Adipose tissue (tissue), 3 donors: ENCODE measurements around the gene LGR6. TPM values are rescaled to one million over a fixed set of nuclear protein-coding genes. Genes with fewer than 3 reads are reported as not detected.
"Not testable (repeated sequence)": the region's sequence is repeated elsewhere in the genome, so short reads cannot be mapped to it uniquely, and the experiment has no call there.

Experiments used
- H3K27ac ChIP-seq: one replicate; pipeline ENCODE4 v1.5.1; 2013; ENCODE audit warnings: low read depth, low read length
- WGBS, 3 donors: extraction: QIAGEN DNeasy Blood & Tissue Kit; methylation state at CpG; one replicate each; pipeline ENCODE4 v1.1.7; 2013; 5-methylcytosine and 5-hydroxymethylcytosine counted together
- polyA plus RNA-seq, 3 donors: library from polyadenylated mRNA; stranded (reverse); fragments of 200-250 nt; gene quantifications; one replicate each; pipeline ENCODE4 v1.2.3, GENCODE V29; 2013
- donor health status: healthy with polysubstance abuse.
- donor health status: Bipolar disorder and iron deficiency.
- donor health status: healthy.

LGR6 gene
- polyA plus RNA-seq, 3 donors, result 0.05 to 1.0 (median 0.28) TPM

DNA sequence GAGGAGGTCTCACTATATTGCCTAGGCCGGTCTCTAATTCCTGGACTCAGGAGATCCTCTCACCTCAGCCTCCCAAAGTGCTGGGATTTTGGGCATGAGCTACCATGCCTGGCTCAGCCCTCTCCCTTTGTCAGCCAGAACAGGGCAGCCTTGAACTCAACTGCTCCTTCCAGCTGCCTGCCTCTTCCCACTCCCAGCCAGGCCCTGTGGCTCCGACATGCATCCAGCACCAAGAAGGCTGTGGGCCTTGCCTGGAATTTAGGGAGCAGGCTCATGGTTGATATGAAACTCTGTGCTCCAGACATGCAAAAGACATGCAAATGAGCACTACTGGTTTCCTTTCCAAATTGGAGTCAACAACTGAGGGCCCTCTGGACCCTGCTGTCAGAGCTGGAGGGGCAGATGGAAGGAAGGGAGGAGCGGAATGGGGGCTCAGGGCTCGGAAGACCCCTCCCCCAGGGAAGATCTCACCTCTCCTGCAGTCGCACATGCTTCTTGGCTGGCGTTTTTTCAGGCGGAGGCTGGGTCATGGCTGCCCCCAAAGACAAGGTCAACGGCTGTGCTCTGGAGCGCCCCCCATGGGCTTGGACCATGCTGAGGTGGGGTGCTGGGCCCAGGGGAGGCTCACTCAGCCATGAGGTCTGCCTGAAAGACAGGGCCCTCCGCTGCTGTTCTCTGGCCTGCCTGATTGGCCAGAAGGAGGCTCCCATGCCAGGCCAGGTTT is 34.6 kb upstream of the LGR6 start:
- WGBS, 3 donors, result 68 to 90% (median 81%) methylated on average over 10 of the region's 10 CpGs
- H3K27ac ChIP-seq, result no peak overlapping the region

DNA sequence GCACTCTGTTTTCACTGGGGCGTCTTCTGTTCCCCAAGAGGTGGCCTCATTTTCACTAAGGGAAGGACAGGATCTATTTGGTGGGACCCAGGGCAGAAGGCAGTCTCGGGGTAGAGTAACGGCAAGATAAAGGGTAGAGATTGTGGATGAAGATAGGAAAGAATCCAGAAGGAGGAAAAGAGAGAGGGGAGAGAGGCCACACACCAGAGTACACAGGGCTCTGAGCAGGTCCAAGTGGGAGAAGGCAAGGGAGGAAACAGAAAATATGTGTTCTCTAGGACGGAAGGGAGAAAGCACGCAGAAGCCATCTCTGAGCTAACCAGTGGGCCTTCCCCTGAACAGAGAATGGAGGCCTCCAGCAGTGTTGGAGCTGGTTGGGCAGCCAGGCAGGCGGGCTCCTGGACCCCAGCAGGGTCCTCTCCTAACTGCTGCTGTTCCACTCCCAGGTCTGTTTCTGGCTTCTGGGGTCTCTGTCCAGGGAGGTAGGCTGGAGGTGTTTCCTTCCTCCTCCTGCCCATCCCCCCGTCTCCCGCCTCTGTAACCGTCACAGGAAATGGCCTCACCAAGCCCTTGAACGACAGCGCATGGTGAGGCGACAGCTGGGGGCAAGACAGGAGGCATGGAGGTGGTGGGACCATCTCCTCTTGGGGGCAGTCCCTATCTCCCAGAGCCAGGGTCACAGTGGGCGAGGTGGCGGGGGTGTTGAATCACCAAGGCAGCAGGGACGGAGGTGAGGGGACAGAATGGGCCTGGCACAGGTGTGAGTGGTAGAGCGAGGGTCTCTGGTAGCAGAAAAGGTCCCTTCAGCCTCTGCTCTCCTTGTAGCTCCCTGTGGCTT is 33.8 kb upstream of the LGR6 start:
- 47 to 83% (median 58%) methylated on average over 16 of the region's 16 CpGs for WGBS, 3 donors
- H3K27ac ChIP-seq, result no peak overlapping the region

DNA sequence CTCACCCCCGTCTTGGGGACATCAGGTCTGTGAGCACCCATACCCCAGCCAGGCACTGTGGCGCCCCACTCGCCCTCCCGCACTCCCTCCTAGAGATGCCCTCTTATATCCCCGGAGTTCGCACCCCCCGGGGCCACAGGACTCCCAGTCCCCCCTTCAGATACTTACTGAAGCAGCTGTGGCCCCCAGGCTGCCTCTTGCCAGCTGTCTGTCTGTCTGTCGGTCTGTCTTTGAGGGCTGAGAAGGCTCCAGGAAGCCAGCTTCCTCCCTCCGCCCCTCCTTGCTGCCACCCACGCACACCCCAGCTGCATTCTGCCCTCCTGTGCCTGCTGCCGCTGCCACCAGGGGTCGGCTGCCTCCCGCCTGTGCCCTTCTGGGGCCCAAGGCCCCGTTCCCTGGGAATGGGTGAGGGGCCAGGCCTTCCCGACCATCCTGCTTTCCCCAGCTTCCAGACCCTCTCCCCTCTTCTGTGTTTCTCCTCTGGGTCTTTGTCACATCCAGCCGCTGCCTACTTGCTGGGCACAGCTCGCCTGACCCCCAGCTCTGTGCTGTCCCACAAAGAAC is 33.1 kb upstream of the LGR6 start, which contains the start of gene PTPN7:
TSS of gene PTPN7 (minus strand) at position 226 of the 564 bp plus-strand sequence. CDS start 1,200 bp downstream, outside the sequence.
- H3K27ac ChIP-seq, result no peak within 1 kb of the TSS
- WGBS, 3 donors, result 42 to 78% (median 53%) methylated on average over 17 of the region's 17 CpGs

DNA sequence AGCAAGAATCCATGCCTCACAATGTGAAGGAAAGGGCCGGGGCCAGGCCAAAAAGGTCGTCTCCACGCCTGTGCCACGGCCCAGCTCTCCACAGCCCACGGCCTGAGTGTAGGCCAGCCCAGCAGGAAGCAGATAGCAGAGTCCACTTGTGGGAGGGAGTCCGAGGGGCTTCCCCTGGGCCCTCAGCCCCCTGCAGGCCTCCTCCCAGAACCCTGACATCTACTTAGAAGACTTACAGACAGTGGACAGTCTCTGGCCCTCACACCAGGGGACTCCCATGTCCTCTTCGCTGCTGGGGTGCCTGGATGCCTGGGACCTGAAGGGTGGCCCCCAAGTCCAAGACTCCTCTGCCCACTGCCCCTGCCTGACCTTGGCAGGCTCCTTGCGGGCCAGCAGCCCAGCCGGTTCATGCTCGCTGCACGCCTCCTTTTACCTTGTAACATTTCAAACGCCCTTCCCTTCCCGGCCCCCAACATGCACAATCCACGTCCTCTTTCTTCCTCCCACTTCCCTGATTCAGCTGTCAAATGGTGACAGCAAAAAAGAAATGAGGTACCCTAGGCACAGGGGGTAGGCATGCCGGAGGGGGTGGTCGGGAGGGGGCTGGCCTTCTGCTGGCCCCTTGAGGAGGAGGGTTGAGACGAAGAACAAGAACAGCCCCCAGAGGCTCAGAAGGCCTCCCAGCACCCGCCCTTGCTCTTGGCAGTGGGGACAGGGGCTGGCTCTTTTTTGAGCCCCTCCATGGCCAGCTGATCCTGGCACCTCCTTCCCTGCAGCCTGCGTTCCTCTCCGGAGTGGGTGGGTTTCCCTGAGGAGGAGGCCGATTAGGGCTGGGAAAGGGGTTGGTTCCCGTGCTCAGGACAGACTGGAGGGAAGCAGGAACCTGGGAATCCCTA is 32.2 kb upstream of the LGR6 start:
- no peak overlapping the region for H3K27ac ChIP-seq
- 45 to 69% (median 57%) methylated on average over 21 to 22 of the region's 22 CpGs for WGBS, 3 donors

DNA sequence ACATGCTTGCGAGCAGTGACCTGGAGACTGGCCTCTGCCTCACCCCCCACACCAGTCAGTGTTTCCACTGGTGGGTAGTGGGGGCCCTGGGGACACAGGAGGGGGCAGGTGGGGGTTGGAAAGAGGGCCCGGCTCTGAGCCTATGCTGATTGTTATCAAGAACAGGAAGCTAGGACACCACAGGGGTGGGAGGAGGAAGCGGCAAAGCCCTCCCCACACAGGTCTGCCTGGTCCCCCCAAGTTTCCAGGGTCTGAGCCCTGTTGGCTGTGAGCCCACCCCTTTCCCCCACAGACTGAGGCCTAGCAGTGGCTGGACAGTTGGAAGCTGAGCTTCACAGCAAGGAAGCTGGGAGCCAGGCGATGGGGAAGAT is 31.6 kb upstream of the LGR6 start:
- no peak overlapping the region for H3K27ac ChIP-seq
- 44 to 81% (median 53%) methylated on average over 4 of the region's 4 CpGs for WGBS, 3 donors

DNA sequence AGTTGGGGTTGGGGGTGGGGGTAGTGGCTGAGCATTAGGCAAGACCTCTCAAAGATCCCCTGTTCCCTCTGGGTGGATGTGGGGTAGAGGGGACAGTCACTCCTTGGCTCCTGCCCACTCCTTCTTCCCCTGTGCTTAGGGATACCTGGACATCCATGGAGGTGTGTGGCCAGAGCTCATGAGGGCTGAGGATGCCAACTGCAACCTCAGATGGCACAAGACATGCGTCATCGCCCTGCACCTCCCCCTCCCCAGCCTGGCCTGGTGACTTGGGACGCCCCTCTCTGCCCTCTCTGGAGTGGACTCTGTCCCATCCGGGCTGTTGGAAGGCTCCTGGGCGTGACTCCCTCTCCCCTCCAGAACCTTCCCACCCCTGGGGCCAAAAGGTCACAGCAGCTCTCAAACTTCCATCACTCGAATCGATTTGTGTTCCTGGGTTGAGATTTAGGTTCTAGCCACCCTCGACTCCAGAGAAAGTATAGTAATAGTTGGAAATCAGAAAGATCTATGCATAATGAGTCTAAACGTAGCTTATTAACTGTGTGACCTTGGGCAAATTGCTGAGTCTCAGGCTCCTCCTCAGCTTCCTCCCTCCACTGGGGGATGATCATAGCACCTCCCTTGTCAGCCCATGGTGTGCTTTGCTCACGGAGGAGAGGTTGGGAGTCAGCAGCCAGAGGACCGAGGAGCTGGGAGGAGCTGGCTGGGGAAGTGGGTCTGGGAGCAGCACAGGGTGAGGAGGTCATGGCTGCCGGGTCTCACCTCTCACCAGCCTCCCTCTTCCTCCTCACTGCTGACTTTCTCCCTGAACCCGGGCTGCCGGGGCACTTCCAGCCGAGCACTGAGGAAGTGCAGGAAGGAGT is 30.9 kb upstream of the LGR6 start:
- H3K27ac ChIP-seq, result no peak overlapping the region
- 34 to 43% (median 35%) methylated on average over 14 to 15 of the region's 15 CpGs for WGBS, 3 donors

DNA sequence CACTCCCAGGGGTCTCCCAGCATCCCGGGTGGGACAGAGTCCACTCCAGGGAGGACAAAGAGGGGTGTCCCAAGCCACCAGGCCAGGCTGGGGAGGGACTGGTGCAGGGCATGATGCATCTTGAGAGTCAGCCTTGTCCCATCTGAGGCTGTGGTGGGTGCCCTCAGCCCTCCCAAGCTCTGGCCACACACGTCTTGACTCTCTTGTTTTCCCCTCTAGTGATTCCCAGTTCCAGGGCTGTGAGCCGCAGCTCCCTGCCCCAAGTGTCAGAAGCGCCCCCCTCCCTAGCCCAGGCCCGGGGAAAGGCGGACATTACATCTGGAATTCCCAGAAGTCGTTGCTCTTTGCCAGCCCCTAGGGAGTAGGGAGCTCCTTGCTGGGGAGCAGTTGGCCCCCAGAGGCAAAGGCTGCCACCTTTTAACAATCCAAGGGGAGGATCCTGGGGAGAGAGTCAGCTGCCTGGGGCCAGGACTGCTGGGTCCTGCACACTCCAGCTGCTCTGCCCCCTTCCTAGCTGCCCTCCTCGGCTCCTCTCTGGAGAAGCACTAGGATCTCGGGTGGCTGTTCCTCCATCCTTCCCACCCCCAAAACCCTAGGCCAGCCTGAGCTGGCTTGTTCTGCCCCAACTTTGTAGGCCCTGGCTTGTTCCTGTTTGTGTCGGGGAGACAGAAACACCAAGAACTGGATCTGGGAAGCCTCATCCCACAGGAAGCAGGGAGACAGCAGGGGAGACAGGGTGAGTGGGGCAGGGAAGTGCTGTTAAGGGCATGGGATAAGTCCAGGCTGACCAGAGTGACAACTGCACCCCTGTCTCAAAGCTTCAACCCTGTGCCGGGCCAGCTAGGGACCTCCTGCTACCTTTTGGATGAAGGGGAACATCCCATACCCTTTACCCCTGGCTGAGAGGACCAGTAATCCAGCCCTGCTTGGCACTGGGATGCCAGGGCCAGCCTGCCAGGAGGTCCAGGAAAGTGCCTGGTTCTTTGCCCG is 30.0 kb upstream of the LGR6 start:
- no peak overlapping the region for H3K27ac ChIP-seq

DNA sequence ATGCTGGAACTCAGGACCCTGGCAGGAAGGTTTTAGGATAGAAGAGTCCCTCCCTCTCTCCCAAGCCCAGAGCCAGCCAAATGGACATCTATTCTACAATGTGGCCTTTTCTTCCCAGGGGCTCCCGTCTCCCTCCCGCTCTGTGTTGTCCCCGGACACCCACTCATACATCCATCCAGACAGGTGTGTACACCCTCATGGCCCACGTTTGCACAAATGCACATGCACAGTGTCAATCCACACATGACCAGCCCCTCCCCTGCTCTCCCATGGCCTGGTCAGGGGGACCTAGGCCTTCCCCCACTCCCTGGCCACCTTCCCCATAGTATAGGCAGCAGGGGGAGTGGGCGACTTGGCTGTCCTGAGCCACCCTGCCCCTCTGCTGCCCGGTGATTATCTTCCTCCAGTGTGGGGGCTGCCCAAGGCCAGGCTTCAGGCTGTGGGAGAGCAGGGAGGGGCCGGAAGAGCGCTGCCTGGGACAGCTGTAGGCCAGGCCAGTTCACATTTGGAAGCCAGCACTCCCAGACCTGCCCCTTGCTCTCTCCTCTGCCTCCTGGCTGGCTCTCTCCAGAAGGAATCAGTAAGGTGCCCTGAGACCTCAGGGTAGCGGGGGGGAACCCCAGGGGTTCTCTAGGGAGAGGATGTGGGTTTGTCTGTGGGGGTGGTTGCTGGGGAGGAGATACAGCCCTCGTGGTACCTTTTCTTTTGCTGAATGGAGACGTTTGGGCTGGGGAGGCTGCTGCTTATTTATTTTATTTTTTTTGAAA is 29.1 kb upstream of the LGR6 start:
- no peak overlapping the region for H3K27ac ChIP-seq
- 55 to 72% (median 56%) methylated on average over 11 of the region's 11 CpGs for whole genome bisulfite sequencing, 3 donors

More for the DNA sequence above, 30.0 kb upstream of the LGR6 start:
- 66 to 74% (median 69%) methylated on average over 12 of the region's 12 CpGs for WGBS, 3 donors

DNA sequence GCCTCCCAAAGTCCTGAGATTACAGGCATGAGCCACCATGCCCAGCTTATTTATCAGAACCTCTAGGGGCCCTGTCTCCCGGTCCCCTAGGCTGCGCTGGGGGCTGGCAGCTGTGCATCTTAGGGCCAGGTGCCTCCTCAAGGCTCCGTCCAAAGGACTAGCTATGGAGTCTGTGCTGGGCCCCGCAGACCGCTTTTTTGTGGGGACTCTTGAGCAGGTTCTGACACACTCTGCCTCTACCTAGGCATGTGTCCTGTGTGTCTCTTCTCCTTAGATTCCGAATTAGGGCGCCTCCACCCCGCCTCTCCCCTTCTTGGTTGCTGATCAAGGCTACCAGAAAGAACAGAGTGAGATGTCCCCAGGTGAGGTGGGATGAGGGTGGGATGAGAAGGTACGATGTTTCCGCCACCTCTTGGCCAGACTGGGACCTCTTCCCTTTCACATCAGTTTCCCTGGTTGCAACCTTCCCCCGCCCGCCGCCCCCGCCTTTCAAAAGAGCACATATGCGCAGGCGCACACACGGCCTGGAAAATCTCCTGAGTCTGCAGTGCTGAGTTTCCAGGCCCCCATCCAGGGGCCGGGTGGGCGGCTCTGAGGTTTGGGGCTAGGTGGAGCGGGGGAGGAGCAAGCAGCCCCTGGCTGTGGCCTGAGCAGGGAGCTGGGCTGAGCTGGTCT is 28.2 kb upstream of the LGR6 start:
- H3K27ac ChIP-seq, result no peak overlapping the region
- 73 to 86% (median 81%) methylated on average over 20 of the region's 20 CpGs for WGBS, 3 donors

DNA sequence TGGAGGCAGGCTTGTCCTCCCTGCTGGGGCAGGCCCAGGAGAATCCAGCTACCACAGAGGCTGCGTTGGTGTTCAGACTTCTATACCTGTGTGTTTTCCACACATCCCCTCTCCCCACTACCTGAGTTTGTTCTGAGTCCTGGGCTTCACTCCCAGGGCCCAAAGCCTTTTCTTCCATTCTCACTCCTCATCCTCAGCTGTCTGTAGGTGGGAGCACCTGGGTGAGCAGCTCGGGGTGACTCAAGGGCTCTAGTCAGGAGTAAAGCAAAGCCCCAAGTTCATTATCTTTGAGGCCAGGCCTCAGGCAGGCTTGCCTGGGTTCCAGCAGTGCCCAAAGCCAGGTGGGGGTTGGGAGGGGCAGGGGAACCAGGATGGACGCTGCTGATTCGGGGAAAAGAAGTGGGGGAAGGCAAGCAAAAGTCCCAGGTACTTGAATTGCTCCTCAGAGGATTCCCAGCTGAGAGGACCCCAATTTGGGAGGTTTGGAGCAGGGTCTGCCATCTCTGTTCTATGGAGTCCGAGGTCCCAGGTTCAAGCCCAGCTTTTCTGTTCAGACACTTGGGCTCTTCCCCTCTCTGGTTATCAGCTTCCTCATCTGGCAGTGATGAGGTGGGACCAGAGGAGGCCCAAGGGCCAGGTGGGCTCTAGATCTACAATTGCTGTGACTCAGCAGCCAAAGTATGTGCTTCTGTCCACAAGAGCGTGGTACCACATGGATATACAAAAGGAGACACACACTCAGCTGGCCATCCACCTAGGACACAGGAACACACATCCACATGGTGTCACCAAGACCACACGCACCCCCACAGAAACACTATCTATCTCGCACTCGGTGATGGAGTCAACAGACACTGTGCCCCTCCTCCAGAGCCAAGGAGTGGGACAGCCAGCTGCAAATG is 27.4 kb upstream of the LGR6 start:
- 88 to 89% (median 89%) methylated on average over 9 of the region's 9 CpGs for WGBS, 3 donors

DNA sequence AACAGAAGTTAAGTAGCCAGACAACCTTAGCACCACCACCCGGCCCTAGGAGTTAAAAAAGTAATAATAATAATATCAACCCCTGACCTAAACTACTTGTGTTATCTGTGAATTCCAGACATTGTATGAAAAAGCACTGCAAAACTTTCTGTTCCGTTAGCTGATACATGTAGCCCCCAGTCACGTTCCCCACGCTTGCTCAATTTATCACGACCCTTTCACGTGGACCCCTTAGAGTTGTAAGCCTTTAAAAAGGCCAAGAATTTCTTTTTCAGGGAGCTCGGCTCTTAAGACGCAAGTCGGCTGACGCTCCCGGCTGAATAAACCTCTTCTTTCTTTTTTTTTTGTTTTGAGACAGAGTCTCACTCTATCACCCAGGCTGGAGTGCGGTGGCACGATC is 26.5 kb upstream of the LGR6 start:
- WGBS, 3 donors, result 76 to 87% (median 78%) methylated on average over 11 to 13 of the region's 13 CpGs

More for the DNA sequence above, 27.4 kb upstream of the LGR6 start:
- H3K27ac ChIP-seq, result no peak overlapping the region

DNA sequence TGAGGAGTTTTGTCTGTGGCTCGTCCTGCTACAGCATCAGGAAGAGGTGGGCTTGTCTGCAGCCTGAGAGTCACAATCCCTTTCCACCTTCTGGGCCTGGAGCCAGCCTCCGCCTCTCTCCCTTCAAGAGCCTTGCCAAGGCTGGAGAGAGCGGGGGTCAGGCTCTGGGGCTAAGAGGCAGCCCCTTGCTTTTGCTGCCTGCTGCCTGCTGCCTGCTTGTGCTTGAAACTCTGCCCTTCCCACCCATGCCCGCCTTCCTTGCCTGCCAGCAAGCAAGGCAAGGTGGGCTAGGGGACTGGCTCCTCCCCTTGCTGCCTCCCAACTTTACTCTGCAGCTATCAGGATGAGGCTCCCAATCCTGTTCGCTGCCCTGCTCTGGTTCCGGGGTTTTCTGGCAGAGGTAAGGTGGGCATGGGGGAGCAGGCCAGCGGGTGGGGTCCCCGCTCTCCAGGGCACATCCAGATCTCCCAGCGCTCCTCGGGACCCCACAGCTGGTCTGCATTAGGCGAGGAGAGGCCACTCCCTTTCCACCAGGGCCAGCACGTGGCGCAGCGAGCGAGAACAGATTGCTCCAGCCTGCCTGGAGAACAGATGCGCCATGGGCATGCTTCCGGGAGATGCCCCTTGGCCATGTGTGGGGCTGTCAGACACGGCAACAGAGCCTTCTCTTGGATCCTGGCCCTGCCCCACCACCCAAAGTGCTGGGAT is 25.7 kb upstream of the LGR6 start:
- no peak overlapping the region for H3K27ac ChIP-seq
- WGBS, 3 donors, result 54 to 62% (median 62%) methylated on average over 17 to 18 of the region's 18 CpGs

More for the DNA sequence above, 26.5 kb upstream of the LGR6 start:
- H3K27ac ChIP-seq, result not testable (repeated sequence)

DNA sequence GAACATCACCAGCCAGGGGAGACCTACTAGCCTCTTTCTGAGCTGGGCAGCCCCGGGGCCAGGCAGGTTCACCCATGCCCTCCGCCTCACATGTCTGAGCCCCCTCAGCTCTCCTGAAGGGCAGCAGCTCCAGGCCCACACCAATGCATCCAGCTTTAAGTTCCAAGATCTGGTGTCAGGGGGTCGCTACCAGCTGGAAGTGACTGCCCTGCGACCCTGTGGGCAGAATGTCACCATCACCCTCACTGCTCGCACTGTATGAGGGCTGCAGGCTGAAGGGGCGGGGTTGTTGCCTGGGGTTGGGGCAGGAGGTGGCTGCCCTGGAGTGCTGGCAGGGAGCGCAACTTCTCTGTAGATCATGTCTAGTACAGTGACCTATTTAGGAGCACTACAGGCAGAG is 24.7 kb upstream of the LGR6 start:
- 94 to 95% (median 94%) methylated on average over 7 of the region's 7 CpGs for WGBS, 3 donors

DNA sequence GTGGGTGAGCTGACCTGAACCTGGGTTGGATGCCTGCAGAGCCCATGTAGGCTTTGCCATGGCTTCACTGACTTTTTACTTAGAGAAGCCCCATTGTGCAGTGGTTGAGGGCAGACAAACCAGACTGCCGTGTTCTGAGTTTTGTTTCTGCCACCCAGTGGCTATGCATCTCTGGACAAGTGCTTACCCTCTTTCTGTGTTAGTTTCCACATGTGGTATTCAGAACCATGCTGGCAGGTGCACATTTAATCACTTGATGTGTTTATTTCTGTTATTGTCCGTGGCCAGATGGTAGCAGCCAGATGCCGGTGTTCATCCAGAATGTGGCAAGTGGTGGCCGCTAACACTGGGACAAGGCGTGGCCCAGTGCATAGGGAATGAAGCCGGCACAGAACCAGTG is 22.9 kb upstream of the LGR6 start:
- H3K27ac ChIP-seq, result no peak overlapping the region

More for the DNA sequence above, 24.7 kb upstream of the LGR6 start:
- no peak overlapping the region for H3K27ac ChIP-seq

More for the DNA sequence above, 22.9 kb upstream of the LGR6 start:
- WGBS, 3 donors, result 83 to 86% (median 84%) methylated on average over 6 of the region's 6 CpGs
